Ascending aorta (tissue), 2 donors: Measurements from ENCODE around the gene KCNK3. TPM values are rescaled to one million over a fixed set of nuclear protein-coding genes. Genes with fewer than 3 reads are reported as not detected.

Experiments used
- DNase-seq, 2 donors: peaks; one replicate each; pipeline ENCODE4 v3.0.0-alpha.2; 2019; ENCODE audit warnings: low spot score in 2 of 2
- H3K27ac ChIP-seq, 2 donors: fragments of 200-600 bp; sonication (generic); one replicate each; pipeline ENCODE4 v1.5.1; 2016 to 2017; ENCODE audit warnings: mild to moderate bottlenecking in 1 of 2
- H3K27me3 ChIP-seq: fragments of 200-600 bp; sonication (generic); one replicate; pipeline ENCODE4 v1.5.1; 2017
- H3K36me3 ChIP-seq, 2 donors: fragments of 200-600 bp; sonication (generic); one replicate each; pipeline ENCODE4 v1.5.1; 2016
- H3K4me1 ChIP-seq, 2 donors: fragments of 200-600 bp; sonication (generic); one replicate each; pipeline ENCODE4 v1.5.1; 2016 to 2017; ENCODE audit warnings: mild to moderate bottlenecking in 1 of 2
- H3K4me3 ChIP-seq, 2 donors: fragments of 200-600 bp; sonication (generic); one replicate each; pipeline ENCODE4 v1.5.1; 2016 to 2017; ENCODE audit warnings: mild to moderate bottlenecking in 1 of 2
- H3K9me3 ChIP-seq, 2 donors: fragments of 200-600 bp; sonication (generic); one replicate each; pipeline ENCODE4 v1.5.1; 2016
- CTCF ChIP-seq, 3 experiments: fragments of 200-600 bp in 2 of 3; fragments of 450-650 bp in 1 of 3; sonication (generic) in 2 of 3; IDR thresholded peaks; one replicate each; pipeline ENCODE4 v1.5.1; 2016 to 2019; ENCODE audit warnings: antibody characterized with exemption in 3 of 3, mild to moderate bottlenecking in 1 of 3, moderate library complexity in 1 of 3
- intact Hi-C: fragments of 100-400 bp; cut with DNase I; formaldehyde crosslinking; loops from one replicate; pipeline ENCODE4 v1.15.1; 2023
- total RNA-seq: library from RNA; depleted of rRNA; stranded (reverse); fragments of >200 nt; gene quantifications from one replicate; pipeline ENCODE4 v1.1.0, GENCODE V29; 2016

KCNK3 gene
- 7.2 TPM for total RNA-seq

GRCh38 chr2:26692279-26692896 is at the start of gene KCNK3:
Gene KCNK3 (plus strand): TSS chr2:26692722. CDS start chr2:26692876, 154 bp downstream.
- H3K9me3 ChIP-seq = no peaks in the 10 kb centered on the region
- TF ChIP-seq CTCF (IDR thresholded peaks at IDR 0.05) = no peak
- no peaks in the 10 kb centered on the region for H3K27me3 ChIP-seq
- intact Hi-C loops = loop anchor here (1.0 to 5.0 kb wide), 3 partner anchors 10 to 75 kb away; no protein-coding TSS in a partner anchor
- peak within 1 kb of the TSS; percentile 88 to 90 for H3K27ac ChIP-seq
- peak in 1 of 2 donors; percentile 84 for DNase-seq
- H3K36me3 ChIP-seq = no peaks in the 10 kb centered on the region
- peak within 1 kb of the TSS; percentile 66 to 80 for H3K4me3 ChIP-seq
- peaks cover 14 to 19% of the 10 kb centered on the region in 2 donors for H3K4me1 ChIP-seq

- Histone ChIP-seq H3K4me1 (no peaks in the 10 kb centered on the region), H3K27me3 (no peaks in the 10 kb centered on the region), H3K4me3 (no peak overlapping the region), H3K27ac (no peak overlapping the region), H3K9me3 (no peaks in the 10 kb centered on the region), H3K36me3 (no peaks in the 10 kb centered on the region)
- DNase-seq = no peak
- intact Hi-C loops = no loop called here
- TF ChIP-seq CTCF (IDR thresholded peaks at IDR 0.05) = no peak
Measured at GRCh38 chr2:26644188-26644835, 48.2 kb upstream of the KCNK3 start.

- Histone ChIP-seq H3K27me3 (no peaks in the 10 kb centered on the region), H3K9me3 (no peaks in the 10 kb centered on the region), H3K36me3 (no peaks in the 10 kb centered on the region), H3K4me3 (no peak overlapping the region), H3K27ac (no peak overlapping the region), H3K4me1 (no peaks in the 10 kb centered on the region)
- TF ChIP-seq CTCF (IDR thresholded peaks at IDR 0.05) = no peak
- intact Hi-C loops = no loop called here
- DNase-seq = no peak
Measured at GRCh38 chr2:26645762-26646161, 46.8 kb upstream of the KCNK3 start.

- TF ChIP-seq CTCF (IDR thresholded peaks at IDR 0.05) = no peak
- Histone ChIP-seq H3K9me3 (no peaks in the 10 kb centered on the region), H3K36me3 (no peaks in the 10 kb centered on the region), H3K4me1 (no peaks in the 10 kb centered on the region), H3K4me3 (no peak overlapping the region), H3K27me3 (no peaks in the 10 kb centered on the region), H3K27ac (no peak overlapping the region)
- DNase-seq = no peak
- intact Hi-C loops = no loop called here
Measured at GRCh38 chr2:26646986-26647672, 45.4 kb upstream of the KCNK3 start.

GRCh38 chr2:26647981-26648380 is 44.5 kb upstream of the KCNK3 start:
- H3K4me1 ChIP-seq = no peaks in the 10 kb centered on the region
- no peak for TF ChIP-seq CTCF (IDR thresholded peaks at IDR 0.05)
- H3K27me3 ChIP-seq = no peaks in the 10 kb centered on the region
- H3K9me3 ChIP-seq = no peaks in the 10 kb centered on the region
- intact Hi-C loops = no loop called here
- DNase-seq = no peak
- no peak overlapping the region for H3K27ac ChIP-seq
- H3K4me3 ChIP-seq = no peak overlapping the region
- H3K36me3 ChIP-seq = no peaks in the 10 kb centered on the region
